ENCODE results near the gene ASF1B. TPM values are rescaled to one million over a fixed set of nuclear protein-coding genes. Genes with fewer than 3 reads are reported as not detected.

ASF1B gene
- total RNA-seq, 1 donor from 2014 or later, result 0.96 TPM

DNA sequence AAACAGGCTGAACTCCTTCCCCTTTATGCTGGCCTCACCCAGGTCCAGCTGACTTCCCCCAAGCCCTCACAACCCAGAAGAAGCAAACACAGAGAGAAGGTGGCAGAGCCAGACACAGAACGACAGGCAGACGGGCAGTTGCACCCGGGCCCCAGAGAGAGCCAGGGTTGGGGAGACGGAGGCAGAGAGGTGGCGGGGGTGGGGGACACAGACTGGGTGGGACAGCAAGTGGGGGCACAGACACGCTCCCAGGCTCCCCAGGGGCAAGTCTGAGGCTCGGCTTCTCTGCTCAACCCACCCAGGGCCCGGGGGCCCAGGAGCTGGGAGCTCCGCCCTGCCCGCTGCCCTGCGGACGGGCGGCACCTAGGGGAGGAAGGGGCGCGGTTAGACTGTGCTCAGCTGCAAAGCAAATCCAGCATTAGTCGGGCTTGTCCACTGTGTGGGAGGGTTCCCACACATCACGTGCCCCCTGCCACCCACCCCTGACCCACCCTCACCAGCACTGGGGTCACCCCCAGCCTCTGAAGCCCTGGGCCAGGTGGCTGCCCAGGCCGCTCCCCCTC lies 31.3 kb upstream of the ASF1B start:
- peak overlapping the region; percentile 67 for H3K27ac ChIP-seq (replicated peaks)
- no peaks in the 10 kb centered on the region for H3K27me3 ChIP-seq (ENCODE audit: low read depth)
- DNase-seq, result no peak
- peak overlapping the region; percentile 41 for H3K4me3 ChIP-seq
- H3K9me3 ChIP-seq (replicated peaks), result no peaks in the 10 kb centered on the region
- TF ChIP-seq, protein P1, sequence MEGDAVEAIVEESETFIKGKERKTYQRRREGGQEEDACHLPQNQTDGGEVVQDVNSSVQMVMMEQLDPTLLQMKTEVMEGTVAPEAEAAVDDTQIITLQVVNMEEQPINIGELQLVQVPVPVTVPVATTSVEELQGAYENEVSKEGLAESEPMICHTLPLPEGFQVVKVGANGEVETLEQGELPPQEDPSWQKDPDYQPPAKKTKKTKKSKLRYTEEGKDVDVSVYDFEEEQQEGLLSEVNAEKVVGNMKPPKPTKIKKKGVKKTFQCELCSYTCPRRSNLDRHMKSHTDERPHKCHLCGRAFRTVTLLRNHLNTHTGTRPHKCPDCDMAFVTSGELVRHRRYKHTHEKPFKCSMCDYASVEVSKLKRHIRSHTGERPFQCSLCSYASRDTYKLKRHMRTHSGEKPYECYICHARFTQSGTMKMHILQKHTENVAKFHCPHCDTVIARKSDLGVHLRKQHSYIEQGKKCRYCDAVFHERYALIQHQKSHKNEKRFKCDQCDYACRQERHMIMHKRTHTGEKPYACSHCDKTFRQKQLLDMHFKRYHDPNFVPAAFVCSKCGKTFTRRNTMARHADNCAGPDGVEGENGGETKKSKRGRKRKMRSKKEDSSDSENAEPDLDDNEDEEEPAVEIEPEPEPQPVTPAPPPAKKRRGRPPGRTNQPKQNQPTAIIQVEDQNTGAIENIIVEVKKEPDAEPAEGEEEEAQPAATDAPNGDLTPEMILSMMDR (IDR thresholded peaks at IDR 0.05; ENCODE audit: borderline replicate concordance), result peak; percentile 12
- intact Hi-C loops (cut with micrococcal nuclease), result no loop called here
- peaks cover 37% of the 10 kb centered on the region for H3K36me3 ChIP-seq
- H3K4me1 ChIP-seq, result peaks cover 22% of the 10 kb centered on the region

DNA sequence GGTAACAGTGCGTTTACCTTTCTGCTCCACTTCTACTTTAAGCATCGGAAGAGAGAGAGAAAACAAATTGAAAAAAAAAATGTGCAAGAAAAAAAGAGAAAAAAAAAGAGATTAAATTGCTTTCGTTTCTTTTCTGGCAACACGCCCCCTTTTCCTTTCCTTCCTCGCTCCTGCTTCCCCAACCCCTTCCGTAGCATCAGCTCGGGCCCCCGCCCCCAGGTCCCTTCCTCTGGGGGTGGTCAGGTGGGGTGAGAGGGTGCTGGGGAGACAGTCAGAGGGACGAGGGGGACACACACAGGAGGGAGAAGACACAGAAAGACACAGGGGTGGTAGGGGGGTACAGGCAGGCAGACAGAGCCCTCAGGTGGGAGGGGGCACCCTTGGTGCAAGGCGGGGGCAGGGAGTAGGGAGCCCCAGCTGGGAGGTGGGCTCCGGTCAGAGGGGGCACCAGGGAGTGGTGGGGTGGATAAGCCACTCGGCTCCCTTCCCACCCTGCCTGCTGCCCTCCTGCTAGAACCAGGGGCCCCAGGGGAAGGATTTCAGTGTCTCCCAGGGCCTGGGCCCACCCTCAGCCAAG lies 30.7 kb upstream of the ASF1B start:
- no peak for DNase-seq
- Histone ChIP-seq H3K27ac (replicated peaks) (peak overlapping the region; percentile 67), H3K4me3 (peak overlapping the region; percentile 41), H3K4me1 (peaks cover 22% of the 10 kb centered on the region), H3K9me3 (replicated peaks) (no peaks in the 10 kb centered on the region), H3K36me3 (peaks cover 36% of the 10 kb centered on the region), H3K27me3 (ENCODE audit: low read depth) (no peaks in the 10 kb centered on the region)
- intact Hi-C loops (cut with micrococcal nuclease), result no loop called here
- TF ChIP-seq, protein P1 (IDR thresholded peaks at IDR 0.05; ENCODE audit: borderline replicate concordance), result no peak

DNA sequence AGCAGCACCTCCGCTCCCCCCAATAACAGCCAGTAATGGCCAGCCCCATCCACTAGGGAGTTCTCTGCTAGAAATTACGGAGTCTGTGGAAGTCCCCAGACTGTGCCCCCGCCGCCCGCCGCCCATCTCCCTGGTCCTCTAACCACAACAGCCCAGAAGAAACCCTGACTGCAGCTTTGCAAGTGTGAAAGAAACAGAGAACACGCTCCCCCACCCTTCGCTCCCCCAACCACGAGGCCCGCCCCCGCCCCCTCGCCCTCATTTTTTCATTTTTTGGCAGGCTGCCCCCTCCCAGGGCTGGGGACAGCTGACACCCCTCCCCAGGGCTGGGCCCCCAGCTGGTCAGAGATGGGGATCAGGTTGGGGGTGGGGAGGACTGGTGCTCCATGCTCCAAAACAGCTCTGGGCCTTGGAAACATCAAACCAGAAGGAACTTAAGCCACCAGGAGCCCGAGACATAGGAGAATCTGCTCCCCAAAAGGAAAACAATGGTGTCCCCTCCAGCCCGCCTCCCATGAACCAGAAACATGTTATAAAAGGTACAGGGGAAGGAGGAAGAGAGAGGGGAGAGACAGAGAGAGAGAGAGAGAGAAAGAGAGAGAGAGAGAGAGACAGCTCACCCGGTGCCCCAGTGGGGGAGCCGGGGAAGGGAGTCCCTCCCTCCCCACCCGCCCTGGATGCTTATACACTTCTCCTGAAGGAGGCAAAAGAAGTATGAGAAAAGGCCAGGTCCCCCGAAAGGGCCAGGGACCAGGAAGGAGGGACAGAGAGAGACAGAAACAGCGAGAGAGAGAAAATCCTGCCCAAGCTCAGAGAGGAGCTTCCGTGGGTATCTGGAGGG lies 29.8 kb upstream of the ASF1B start:
- H3K36me3 ChIP-seq, result peaks cover 28% of the 10 kb centered on the region
- H3K9me3 ChIP-seq (replicated peaks), result no peaks in the 10 kb centered on the region
- H3K4me3 ChIP-seq, result peak overlapping the region; percentile 41
- H3K27me3 ChIP-seq (ENCODE audit: low read depth), result no peaks in the 10 kb centered on the region
- peaks cover 22% of the 10 kb centered on the region for H3K4me1 ChIP-seq
- intact Hi-C loops (cut with micrococcal nuclease), result no loop called here
- DNase-seq, result no peak
- TF ChIP-seq, protein P1 (IDR thresholded peaks at IDR 0.05; ENCODE audit: borderline replicate concordance), result no peak
- no peak overlapping the region for H3K27ac ChIP-seq (replicated peaks)

DNA sequence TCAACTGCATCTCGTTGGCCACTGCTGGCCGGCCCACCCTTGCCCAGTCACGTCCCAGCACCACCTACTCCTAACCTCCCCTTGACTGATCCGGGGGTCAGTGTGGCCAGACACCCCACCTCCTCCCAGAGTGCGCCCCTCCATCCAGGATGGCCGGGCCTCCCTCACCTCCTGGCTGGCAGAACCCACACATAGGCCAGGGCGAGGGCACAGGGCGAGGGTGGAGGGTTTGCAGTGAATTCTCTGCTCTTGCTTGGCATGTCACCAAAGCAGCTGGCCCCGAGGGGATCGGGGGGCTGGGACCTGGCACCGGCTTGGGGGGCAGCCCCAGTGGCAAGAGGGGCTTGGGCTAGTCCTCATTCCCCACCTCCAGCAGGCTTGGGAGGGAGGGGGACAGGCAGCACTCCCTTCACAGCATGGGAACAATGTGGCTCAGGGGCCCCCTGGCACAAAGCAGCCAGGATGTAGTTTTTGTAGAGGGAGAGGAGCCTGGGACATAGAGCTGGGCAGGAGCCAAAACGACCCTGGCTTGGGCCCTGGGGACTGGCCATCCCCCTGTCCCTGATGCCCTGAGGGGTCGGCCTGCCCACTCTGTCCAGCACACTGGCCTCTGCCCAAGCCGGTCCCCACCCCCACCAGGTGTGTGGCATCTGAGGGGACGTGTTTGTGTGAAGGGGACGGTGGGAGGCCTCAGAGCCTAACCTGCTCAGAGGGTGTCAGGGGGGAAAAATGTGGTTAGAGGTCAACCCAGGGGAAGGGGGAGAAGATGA lies 28.5 kb upstream of the ASF1B start:
- TF ChIP-seq, protein P1 (IDR thresholded peaks at IDR 0.05; ENCODE audit: borderline replicate concordance), result no peak
- DNase-seq, result no peak
- Histone ChIP-seq H3K4me1 (peaks cover 22% of the 10 kb centered on the region), H3K27me3 (ENCODE audit: low read depth) (no peaks in the 10 kb centered on the region), H3K27ac (replicated peaks) (no peak overlapping the region), H3K36me3 (peaks cover 15% of the 10 kb centered on the region), H3K4me3 (no peak overlapping the region), H3K9me3 (replicated peaks) (no peaks in the 10 kb centered on the region)
- intact Hi-C loops (cut with micrococcal nuclease), result no loop called here

DNA sequence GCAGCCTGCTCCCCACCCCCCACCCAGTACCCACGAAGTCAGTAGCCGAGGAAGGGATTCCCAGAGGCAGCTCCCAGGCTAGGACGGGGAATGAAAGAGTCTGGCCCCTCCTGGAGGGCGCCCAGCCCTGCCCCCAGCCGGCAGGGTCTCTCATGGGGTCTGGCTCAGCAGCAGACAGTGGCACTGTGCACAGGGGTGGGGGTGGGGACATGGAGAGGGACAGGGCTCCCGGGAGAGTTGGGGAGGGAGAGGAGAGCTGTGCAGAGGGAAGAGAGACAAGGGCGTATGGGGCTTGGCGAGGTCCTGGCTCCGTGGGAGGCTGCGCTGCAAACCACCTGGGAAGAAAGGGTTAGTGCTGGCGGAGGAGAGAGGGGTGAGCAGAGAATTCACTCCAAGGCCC lies 27.7 kb upstream of the ASF1B start:
- no peaks in the 10 kb centered on the region for H3K27me3 ChIP-seq (ENCODE audit: low read depth)
- H3K4me3 ChIP-seq, result no peak overlapping the region
- H3K4me1 ChIP-seq, result peaks cover 22% of the 10 kb centered on the region
- peaks cover 12% of the 10 kb centered on the region for H3K36me3 ChIP-seq
- no peaks in the 10 kb centered on the region for H3K9me3 ChIP-seq (replicated peaks)
- TF ChIP-seq, protein P1 (IDR thresholded peaks at IDR 0.05; ENCODE audit: borderline replicate concordance), result no peak
- H3K27ac ChIP-seq (replicated peaks), result no peak overlapping the region
- no peak for DNase-seq
- intact Hi-C loops (cut with micrococcal nuclease), result no loop called here

All from left ventricle myocardium inferior (tissue), 1 donor.